Activated T-cell treated with anti-CD3 and anti-CD28 coated beads for 4 hours (primary cell): Measurements from ENCODE around the gene SUGCT.
"Not testable (repeated sequence)": the region's sequence is repeated elsewhere in the genome, so short reads cannot be mapped to it uniquely, and the experiment has no call there.

Experiments
- DNase-seq: peaks from one replicate; pipeline ENCODE4 v3.0.0-alpha.2; 2020

SUGCT gene

GRCh38 chr7:40139891-40140290 lies 5.1 kb downstream of the SUGCT start:
- not testable (repeated sequence) for DNase-seq

- DNase-seq: not testable (repeated sequence)
Observed at GRCh38 chr7:40141916-40142315, 7.1 kb downstream of the SUGCT start.

DNA sequence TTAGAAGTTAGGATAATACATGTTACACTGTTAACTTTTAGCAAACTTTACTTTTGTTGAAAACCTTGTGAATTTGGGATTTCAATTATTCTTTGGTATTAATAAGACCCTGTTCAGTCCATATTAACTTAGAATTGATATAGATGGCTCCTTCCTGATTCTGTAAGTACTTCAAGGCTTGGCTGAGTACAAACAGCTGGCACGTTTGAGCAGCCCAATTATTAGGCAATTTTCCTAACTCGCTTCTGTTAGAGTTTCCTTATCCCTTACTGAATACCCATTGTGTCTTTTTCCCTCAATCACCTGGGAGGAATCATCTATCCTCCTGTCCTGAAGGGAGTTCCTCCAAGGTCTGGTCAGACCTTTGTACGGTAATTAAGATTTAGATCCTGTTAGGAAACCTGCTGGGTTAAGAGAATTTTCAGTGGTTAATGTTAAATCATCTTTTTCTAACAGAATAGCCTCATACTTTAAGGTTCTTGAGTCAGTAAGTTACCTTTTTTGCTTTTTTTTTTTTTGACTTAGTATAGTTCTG lies 10.9 kb downstream of the SUGCT start:
- DNase-seq: not testable (repeated sequence)

DNA sequence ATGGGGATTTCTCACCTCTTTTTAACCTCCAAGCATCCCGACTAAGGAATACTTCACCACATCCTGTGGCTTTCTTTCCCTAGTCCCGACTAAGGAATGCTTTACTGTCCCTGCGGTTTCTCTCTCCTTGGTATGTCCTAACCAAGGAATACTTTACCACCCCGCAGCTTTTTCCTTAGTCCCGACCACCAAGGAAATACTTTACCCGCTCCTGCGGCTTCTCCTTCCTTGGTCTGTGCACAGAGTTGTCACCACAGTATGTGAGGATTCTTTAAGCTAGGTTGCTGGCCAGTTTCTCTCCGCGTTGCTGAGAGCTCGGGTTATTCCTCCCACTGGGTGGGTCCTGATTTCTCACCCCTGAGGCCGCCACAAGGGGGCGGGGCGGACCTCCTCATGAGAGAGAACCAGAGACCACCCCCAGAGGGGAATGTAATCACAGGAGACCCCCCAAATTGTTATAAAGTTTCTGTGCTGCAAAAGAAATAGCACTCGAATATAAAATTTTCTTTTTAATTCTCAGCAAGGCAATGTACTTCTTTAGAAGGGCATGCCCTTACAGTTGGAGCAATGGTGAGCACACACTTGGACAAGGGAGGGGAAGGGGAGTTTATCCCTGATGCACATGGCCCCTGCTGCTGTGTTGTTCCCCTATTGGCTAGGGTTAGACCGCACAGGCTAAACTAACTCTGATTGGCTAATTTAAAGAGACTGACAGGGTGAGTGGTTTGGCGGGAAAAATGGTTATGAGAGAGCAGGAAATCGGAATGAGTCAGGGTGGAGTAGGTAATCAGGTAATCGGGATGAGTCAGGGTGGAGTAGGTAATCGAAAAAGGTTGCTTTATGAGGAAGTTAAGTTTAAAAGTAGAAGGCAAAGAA lies 12.8 kb downstream of the SUGCT start:
- no peak for DNase-seq

- not testable (repeated sequence) for DNase-seq
Observed at GRCh38 chr7:40148247-40148580, 13.4 kb downstream of the SUGCT start.

DNA sequence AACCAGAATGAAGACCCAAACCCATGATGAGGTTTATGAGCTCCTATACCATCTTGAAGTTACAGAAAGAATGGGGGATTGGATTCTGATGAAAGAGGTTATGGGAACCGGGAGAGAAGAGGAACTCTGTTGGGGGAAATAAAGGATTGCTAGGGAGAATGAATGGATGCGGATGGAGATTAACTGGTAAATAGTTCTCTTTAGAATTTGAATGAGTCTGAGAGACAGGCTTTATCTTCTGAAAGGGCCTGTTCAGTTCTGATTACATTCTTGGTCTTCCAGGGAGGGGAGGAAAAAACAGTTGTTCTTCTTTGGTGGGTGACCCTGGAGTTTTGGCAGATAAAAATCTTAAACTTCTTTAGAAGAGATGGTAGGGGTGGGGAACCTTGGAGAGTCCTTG lies 13.9 kb downstream of the SUGCT start:
- no peak for DNase-seq

DNA sequence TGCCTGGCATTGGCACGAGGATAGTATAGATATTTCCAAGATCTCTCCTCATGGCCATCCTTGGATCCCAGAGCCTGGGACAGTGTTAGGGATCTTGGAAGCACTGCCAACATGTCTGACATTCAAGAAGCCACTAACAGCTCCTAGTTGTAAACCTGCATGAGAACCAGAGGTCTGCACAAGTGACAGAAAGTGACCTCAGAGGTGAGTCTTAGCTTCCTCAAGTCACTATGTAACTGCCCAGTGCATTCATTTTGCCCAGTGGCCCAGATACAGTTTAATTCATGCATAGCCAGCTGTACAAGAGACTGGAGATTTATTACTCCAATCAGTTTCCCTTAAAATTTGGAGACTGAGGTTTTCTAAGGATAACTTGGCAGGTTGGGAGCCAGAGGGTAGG lies 16.7 kb downstream of the SUGCT start:
- no peak for DNase-seq

GRCh38 chr7:40156988-40157387 lies 22.2 kb downstream of the SUGCT start:
- DNase-seq: no peak

GRCh38 chr7:40162516-40162915 lies 27.7 kb downstream of the SUGCT start:
- no peak for DNase-seq

GRCh38 chr7:40165216-40165615 lies 30.4 kb downstream of the SUGCT start:
- no peak for DNase-seq

DNA sequence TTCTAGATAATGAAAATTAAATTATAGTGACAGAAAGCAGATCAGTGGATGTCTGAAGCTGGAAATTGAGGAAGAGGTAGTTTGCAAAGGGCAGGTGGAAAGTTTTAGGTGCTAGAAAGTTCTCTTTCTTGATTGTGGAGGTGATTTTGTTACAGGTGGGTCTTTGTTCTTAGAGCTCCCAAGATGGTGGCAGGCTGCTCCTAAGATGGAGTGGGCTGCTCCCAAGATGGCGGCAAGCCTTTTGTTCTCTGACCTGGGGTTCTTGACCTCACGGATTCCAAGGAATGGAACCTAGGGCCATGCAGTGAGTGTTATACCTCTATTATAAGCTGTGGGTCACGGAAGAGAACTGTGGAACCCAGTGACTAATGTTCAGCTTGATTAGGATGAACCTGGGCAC lies 32.5 kb downstream of the SUGCT start:
- no peak for DNase-seq

DNA sequence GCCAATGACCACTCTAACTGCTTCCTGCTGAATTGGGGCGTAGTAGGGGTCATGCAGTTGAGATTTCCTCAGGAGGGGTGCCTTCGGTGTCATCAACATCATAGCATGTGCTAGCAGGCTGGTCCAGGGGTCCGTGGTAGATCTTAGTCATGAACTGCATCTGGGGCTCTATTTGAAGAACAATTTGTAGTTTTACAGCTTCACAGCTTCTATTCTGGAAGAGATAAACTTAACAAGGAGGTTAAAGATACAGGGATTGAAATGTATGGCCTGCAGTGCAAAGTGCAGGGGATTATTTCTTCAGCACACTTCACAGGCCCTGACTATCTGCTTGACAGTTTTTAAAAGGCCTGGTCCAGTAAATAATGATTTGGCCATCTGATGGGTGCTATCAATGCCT lies 33.5 kb downstream of the SUGCT start:
- DNase-seq: not testable (repeated sequence)

DNA sequence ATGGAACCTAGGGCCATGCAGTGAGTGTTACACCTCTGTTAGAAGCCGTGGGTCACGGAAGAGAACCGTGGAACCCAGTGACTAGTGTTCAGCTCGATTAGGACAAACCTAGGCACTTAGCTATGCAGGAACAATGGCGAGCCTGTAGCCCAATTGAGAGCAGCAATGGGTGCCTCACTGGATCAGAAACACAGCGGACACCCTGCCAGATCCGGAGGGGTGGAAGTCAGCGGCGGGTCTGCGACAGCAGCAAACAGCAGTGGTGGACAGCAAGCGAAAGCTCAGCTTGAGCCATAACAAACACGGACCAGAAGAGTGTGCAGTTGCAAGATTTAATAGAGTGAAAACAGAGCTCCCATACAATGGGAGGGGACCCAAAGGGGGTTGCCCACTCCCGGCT lies 38.3 kb downstream of the SUGCT start:
- DNase-seq: not testable (repeated sequence)

- DNase-seq: not testable (repeated sequence)
Observed at GRCh38 chr7:40175256-40175655, 40.5 kb downstream of the SUGCT start.

DNA sequence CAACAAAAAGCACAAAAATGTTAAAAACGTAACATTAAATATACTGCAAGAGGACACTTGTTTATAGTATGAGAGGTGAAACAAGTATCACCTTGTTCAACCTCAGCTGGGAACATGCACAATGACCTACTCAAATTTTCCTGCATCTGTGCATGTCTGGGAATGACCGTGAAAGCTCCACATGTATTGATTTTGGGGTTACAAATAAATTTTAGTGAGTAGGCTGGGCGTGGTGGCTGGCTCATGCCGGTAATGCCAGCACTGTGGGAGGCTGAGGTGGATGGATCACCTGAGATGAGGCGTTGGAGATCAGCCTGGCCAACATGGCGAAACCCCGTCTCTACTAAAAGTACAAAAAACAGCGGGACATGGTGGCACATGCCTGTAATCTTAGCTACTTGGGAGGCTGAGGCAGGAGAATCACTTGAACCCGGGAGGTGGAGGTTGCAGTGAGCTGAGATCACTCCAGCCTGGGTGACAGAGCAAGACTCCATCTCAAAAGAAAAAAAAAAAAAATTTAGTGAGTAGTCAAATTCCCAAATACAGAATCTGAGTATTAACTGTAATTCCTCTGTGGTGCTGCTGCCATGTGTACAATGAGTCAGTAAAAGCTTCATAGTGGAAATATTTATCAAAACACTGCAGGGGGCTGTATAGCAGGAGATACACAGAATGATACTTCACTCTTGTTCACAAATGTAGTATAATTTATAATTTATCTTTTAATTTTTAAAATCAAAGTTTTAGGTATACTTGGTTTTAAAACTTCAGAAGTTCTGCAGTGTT lies 41.1 kb downstream of the SUGCT start:
- DNase-seq: no peak

DNA sequence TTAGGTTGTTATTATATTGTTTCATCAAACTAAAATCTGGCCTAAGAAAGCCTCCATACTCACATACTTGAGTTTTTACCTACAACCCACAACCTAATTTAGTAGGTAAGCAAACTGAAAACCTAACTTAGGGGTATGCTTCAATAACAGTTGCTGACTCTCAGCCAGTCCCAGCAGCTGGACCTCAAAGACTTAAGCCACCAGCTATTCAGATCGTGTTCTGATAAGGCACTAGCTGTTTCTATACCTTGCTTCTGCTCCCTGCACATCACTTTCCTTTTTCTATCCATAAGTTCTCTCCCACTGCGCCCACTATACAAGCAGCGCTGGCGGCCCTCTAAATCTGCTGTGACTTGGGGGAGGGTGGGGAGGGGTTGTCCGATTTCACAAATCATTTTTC lies 42.3 kb downstream of the SUGCT start:
- DNase-seq: no peak

- DNase-seq: no peak
Observed at GRCh38 chr7:40182452-40182851, 47.6 kb downstream of the SUGCT start.

DNA sequence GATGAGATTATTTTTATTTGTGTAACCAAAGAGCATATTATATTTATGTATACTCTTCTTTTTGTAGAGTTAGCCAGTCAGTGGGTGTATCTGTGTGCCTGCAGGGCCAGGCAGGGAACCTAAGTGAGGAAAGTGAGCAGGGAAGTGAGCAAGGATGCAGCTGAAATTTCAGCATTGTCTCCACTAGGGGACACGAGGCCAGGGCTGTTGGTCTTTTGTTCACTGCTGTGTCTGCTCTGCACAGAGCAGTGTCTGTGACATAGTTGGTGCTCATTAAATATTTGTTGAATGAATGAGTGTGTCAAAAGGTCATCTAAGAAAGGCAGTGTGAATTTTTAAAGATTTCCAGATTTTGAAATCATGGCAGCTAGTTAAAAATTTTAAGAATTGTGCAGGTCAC lies 51.8 kb downstream of the SUGCT start:
- DNase-seq: no peak

- no peak for DNase-seq
Observed at GRCh38 chr7:40192036-40192435, 57.2 kb downstream of the SUGCT start.

GRCh38 chr7:40194745-40195144 lies 59.9 kb downstream of the SUGCT start:
- DNase-seq: no peak

- DNase-seq: no peak
Observed at GRCh38 chr7:40197527-40197926, 62.7 kb downstream of the SUGCT start.

DNA sequence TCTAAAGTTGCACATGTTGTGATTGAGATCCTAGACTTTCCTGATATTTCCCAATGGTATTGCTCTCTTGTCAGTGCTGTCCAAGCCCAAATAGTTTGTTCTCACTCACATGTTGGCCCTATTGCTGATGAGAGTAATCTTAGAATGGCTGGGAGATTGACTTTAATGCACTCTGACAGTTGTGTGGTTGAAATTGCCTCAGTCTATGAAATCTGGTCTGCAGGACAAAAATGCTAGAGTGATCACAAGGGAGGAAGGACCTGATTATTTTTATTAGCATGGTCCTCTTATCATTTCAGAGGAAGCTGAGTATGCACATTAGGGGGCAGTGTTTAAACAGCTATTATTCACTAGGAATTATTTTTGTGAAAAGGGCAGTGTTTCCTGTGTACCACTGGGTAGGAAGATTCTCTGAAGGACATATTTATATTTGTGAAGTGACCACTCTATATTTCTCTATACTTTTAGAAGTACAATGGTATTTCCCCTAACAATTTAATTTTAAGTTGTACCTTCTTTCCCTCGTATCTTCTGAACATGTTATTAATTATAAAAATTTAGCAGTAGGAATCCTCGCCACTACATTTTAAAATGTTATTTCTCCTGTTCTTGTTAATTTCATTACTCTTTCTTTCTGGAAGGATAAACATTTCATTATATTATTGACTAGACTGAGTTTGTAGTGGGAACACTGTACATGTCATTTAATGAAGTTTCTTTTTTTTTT lies 64.4 kb downstream of the SUGCT start:
- DNase-seq: no peak

DNA sequence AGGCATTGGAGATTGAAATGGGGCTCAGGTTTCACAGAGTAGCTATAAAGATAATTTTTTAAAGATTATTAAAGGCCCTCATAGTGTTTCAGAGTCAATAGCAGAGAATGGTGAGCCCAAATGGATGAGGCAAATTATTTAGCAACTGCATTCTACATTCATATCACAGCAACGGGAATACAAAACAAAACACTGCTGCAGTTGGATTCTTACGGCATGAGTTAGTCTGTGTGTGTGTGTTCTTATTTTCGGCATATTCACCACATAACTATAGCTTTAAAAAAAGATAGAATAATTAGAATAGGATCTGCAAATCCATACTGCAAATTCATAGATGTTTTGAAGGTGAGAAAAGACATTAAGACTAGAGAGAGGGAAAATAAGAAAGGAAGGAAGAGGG lies 66.0 kb downstream of the SUGCT start:
- DNase-seq: no peak
